K562 (cell line): ENCODE data around the gene KRR1. TPM values are rescaled to one million over a fixed set of nuclear protein-coding genes. Genes with fewer than 3 reads are reported as not detected.

Source experiments
- ADNP ChIP-seq: fragments of 200-800 bp; sonication (Bioruptor generic); IDR thresholded peaks from 2 replicates; pipeline ENCODE4 v1.6.1; 2016; ENCODE audit warnings: missing genetic modification characterization, missing compliant biosample characterization
- CAMTA2 ChIP-seq: fragments of 250-450 bp; sonication (Bioruptor Pico); conservative IDR thresholded peaks from 2 replicates; pipeline ENCODE4 v1.5.1; 2022
- CTBP1 ChIP-seq: fragments of 450-650 bp; IDR thresholded peaks from 2 replicates; pipeline ENCODE4 v1.6.1; 2016; ENCODE audit warnings: borderline replicate concordance
- DMBX1 ChIP-seq: fragments of 250-450 bp; sonication (Bioruptor Pico); IDR thresholded peaks from 2 replicates; pipeline ENCODE4 v1.8.0; 2022; ENCODE audit warnings: inconsistent platforms, mild to moderate bottlenecking, moderate library complexity, borderline replicate concordance
- E2F3 ChIP-seq: fragments of 250-450 bp; sonication (Bioruptor Pico); IDR thresholded peaks from 2 replicates; pipeline ENCODE4 v1.4.0; 2020; ENCODE audit warnings: mild to moderate bottlenecking
- FOXK1 ChIP-seq: sonication (generic); formaldehyde crosslinking; IDR thresholded peaks from 2 replicates; pipeline ENCODE4 v1.8.0; 2022; ENCODE audit warnings: missing genetic modification reagents, mild to moderate bottlenecking, borderline replicate concordance
- HSF4 ChIP-seq: fragments of 250-450 bp; sonication (Bioruptor Pico); IDR thresholded peaks from 2 replicates; pipeline ENCODE4 v2.1.2; 2022; ENCODE audit warnings: mild to moderate bottlenecking, moderate library complexity, borderline replicate concordance
- JUN ChIP-seq, 2 experiments: sonication (generic) in 1 of 2; formaldehyde crosslinking in 1 of 2; IDR thresholded peaks; 2 replicates each; pipeline versions ENCODE4 v1.6.1 to v1.8.0; 2012 to 2022; ENCODE audit warnings: borderline replicate concordance in 2 of 2, mild to moderate bottlenecking in 2 of 2, improper control_type of control experiment in 1 of 2, low read depth in 1 of 2, low read length in 1 of 2, missing genetic modification reagents in 1 of 2
- JUNB ChIP-seq: fragments of 450-650 bp; formaldehyde crosslinking; conservative IDR thresholded peaks from 2 replicates; pipeline ENCODE4 v1.4.0; 2020; ENCODE audit warnings: mild to moderate bottlenecking
- MED1 ChIP-seq: sonication (generic); formaldehyde crosslinking; IDR thresholded peaks from 2 replicates; pipeline ENCODE4 v1.8.1; 2023; ENCODE audit warnings: missing genetic modification reagents, borderline replicate concordance
- MTA1 ChIP-seq: fragments of 450-650 bp; IDR thresholded peaks from 2 replicates; pipeline ENCODE4 v1.6.1; 2017; ENCODE audit warnings: borderline replicate concordance
- NCOA1 ChIP-seq: fragments of 450-650 bp; IDR thresholded peaks from 2 replicates; pipeline ENCODE4 v1.6.1; 2016; ENCODE audit warnings: low read depth
- NFXL1 ChIP-seq: fragments of 450-650 bp; formaldehyde crosslinking; IDR thresholded peaks from 2 replicates; pipeline ENCODE4 v1.4.0; 2021; ENCODE audit warnings: mild to moderate bottlenecking
- NR1H2 ChIP-seq: sonication (generic); formaldehyde crosslinking; IDR thresholded peaks from 2 replicates; pipeline ENCODE4 v1.4.0; 2020; ENCODE audit warnings: mild to moderate bottlenecking, missing genetic modification reagents
- NUFIP1 ChIP-seq: fragments of 450-650 bp; IDR thresholded peaks from 2 replicates; pipeline ENCODE4 v1.6.1; 2018; ENCODE audit not compliant: partially characterized antibody
- RHOXF2B ChIP-seq: fragments of 250-450 bp; sonication (Bioruptor Pico); conservative IDR thresholded peaks from 2 replicates; pipeline ENCODE4 v1.5.1; 2021
- SAP30 ChIP-seq: fragments of 200-600 bp; sonication (generic); IDR thresholded peaks from 2 replicates; pipeline ENCODE4 v1.6.1; 2012; ENCODE audit warnings: borderline replicate concordance, low read depth, mild to moderate bottlenecking, moderate library complexity, low read length, control low read depth, inconsistent platforms; ENCODE audit not compliant: insufficient read depth, poor library complexity, severe bottlenecking
- TBP ChIP-seq: optimal IDR thresholded peaks from 2 replicates; pipeline ENCODE3; 2011; ENCODE audit warnings: low read depth, low read length, improper control_type of control experiment
- TCF7L2 ChIP-seq: fragments of 150-350 bp; IDR thresholded peaks from 2 replicates; pipeline ENCODE4 v1.6.1; 2016; ENCODE audit warnings: low read depth, mild to moderate bottlenecking, low read length, moderate library complexity
- ZBTB17 ChIP-seq: fragments of 450-650 bp; formaldehyde crosslinking; IDR thresholded peaks from 2 replicates; pipeline ENCODE4 v1.4.0; 2020; ENCODE audit warnings: mild to moderate bottlenecking
- ZFP36 ChIP-seq: fragments of 150-350 bp; IDR thresholded peaks from 2 replicates; pipeline ENCODE4 v1.6.1; 2018; ENCODE audit warnings: low read length, low read depth; ENCODE audit not compliant: partially characterized antibody
- ZNF3 ChIP-seq: fragments of 250-450 bp; sonication (Bioruptor Pico); IDR thresholded peaks from 2 replicates; pipeline ENCODE4 v1.5.0; 2021; ENCODE audit warnings: mild to moderate bottlenecking, moderate library complexity
- ZNF316 ChIP-seq: fragments of 450-650 bp; IDR thresholded peaks from 2 replicates; pipeline ENCODE4 v1.6.1; 2016
- ZNF695 ChIP-seq: fragments of 450-650 bp; formaldehyde crosslinking; IDR thresholded peaks from 2 replicates; pipeline ENCODE4 v1.4.0; 2020; ENCODE audit warnings: mild to moderate bottlenecking, moderate library complexity
- polyA plus RNA-seq, 8 experiments: library from polyadenylated mRNA; depleted of rRNA in 4 of 8; stranded (reverse) in 5 of 8; unstranded in 3 of 8; fragments of >200 nt; fragmentation: Nextera tagmentation in 2 of 8; fragmentation: Illumina TruSeq in 1 of 8; extraction: Ambion mirVana in 2 of 8; extraction: Trizol in 1 of 8; gene quantifications; 2 replicates each; pipeline versions ENCODE4 v1.2.1 to v1.2.3, GENCODE V29; 2011 to 2014; ENCODE audit warnings: inconsistent platforms in 1 of 8, missing spikeins in 1 of 8
- total RNA-seq, 7 experiments: library from RNA; depleted of rRNA in 6 of 7; stranded (reverse); fragments of >200 nt in 6 of 7; fragmentation: Illumina TruSeq in 2 of 7; extraction: Trizol in 2 of 7; gene quantifications; 2 replicates each; pipeline versions ENCODE4 v1.2.1 to v1.2.3, GENCODE V29; 2011 to 2021; ENCODE audit warnings: low replicate concordance in 1 of 7
- TF ChIP-seq, protein P1 (sequence below): sonication (generic); IDR thresholded peaks from 2 replicates; pipeline ENCODE4 v1.6.1; 2016
- TF ChIP-seq, protein P2 (sequence below): fragments of 250-450 bp; sonication (Bioruptor Pico); IDR thresholded peaks from 2 replicates; pipeline ENCODE4 v1.8.0; 2022; ENCODE audit warnings: inconsistent platforms, mild to moderate bottlenecking, moderate library complexity, borderline replicate concordance

KRR1 gene
- total and polyA plus RNA-seq, 9 of the 15 experiments (the other 6 are each of a cell fraction or from before 2014, with no cell fraction given): 42.6 to 102 (median 61.0) TPM

DNA sequence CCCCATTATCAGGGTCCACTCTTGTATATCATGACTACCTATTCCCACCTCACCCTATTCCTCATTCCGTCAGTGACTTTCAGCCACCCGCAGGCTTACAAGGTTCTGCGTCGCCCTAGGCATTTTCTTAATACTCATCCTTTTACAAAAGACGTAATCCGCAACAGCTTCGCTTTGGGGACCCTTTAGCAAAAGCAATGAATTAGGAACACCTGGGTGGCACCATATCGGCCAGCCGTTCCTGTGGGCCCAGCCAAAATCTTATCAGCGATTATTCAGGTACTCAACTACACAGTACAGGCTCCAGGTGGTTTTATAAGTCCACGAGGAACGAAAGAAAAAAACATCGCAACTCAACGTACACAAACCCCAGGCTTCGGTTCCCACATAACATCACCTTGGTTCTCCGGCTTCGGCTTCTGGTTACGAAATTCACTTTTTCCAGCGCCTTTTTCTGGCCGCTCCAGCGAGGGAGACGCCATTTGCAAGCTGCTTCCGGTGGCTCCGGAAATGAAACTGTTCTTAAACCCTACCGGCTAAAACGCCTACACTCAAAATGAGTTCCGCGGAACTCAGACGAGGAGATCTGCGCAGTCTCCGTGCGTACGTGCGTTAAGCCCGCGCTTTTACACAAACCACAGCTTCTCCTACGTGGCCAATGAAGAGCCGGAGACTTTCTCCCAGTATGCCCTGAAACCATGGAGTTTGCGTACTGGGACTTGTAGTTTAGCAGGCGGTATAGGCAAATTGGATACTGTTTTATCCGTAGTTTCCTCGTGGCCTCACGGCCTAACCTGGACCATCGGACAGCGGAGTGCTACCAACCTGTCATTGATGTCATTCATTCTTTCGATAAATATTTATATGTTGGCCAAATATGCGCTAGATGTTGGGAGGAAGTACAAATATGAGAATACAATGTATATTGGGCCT lies at the start of gene KRR1 (continued):
- TF ChIP-seq JUNB (CRISPR knock-in tag) (no peak), ZNF695 (CRISPR knock-in tag) (no peak), FOXK1 (0 out of 2 replicates have a peak, but pooled peaks have one; percentile 55), CAMTA2 (no peak), ZFP36 (no peak), NR1H2 (CRISPR knock-in tag) (no peak), E2F3 (CRISPR knock-in tag) (peak; percentile 92), HSF4 (CRISPR knock-in tag) (no peak), NUFIP1 (no peak), ZNF3 (CRISPR knock-in tag) (no peak), MED1 (CRISPR knock-in tag) (no peak), NFXL1 (CRISPR knock-in tag) (no peak), ZNF316 (no peak), ADNP (no peak), RHOXF2B (CRISPR knock-in tag) (no peak), TCF7L2 (no peak), JUN (IDR thresholded peaks at IDR 0.05; ENCODE audit: borderline replicate concordance, low read depth, low read length) (peak; percentile 38; the same call in 1 of the 2 replicates), JUN (CRISPR knock-in tag; IDR thresholded peaks at IDR 0.05; ENCODE audit: borderline replicate concordance) (no peak), NCOA1 (peak; percentile 98), ZBTB17 (CRISPR knock-in tag) (no peak; the same call in 1 of the 2 replicates), TBP (peak; percentile 96), DMBX1 (CRISPR knock-in tag) (peak; percentile 62; the same call in 1 of the 2 replicates), CTBP1 (peak; percentile 41; the same call in 1 of the 2 replicates), MTA1 (no peak), SAP30 (peak; percentile 33)
- TF ChIP-seq, protein P1, sequence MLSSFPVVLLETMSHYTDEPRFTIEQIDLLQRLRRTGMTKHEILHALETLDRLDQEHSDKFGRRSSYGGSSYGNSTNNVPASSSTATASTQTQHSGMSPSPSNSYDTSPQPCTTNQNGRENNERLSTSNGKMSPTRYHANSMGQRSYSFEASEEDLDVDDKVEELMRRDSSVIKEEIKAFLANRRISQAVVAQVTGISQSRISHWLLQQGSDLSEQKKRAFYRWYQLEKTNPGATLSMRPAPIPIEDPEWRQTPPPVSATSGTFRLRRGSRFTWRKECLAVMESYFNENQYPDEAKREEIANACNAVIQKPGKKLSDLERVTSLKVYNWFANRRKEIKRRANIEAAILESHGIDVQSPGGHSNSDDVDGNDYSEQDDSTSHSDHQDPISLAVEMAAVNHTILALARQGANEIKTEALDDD: no peak
- TF ChIP-seq, protein P2, sequence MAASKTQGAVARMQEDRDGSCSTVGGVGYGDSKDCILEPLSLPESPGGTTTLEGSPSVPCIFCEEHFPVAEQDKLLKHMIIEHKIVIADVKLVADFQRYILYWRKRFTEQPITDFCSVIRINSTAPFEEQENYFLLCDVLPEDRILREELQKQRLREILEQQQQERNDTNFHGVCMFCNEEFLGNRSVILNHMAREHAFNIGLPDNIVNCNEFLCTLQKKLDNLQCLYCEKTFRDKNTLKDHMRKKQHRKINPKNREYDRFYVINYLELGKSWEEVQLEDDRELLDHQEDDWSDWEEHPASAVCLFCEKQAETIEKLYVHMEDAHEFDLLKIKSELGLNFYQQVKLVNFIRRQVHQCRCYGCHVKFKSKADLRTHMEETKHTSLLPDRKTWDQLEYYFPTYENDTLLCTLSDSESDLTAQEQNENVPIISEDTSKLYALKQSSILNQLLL (CRISPR knock-in tag): no peak
